Liver (tissue), 9 donors: ENCODE data around the gene KLHL13. TPM values are rescaled to one million over a fixed set of nuclear protein-coding genes. Genes with fewer than 3 reads are reported as not detected.

ENCODE experiments used
- DNase-seq: peaks from one replicate; pipeline ENCODE4 v3.0.0-alpha.2; 2017; ENCODE audit warnings: low spot score
- H3K27ac ChIP-seq, 2 donors: one replicate each; pipeline ENCODE4 v1.7.0; 2013; ENCODE audit warnings: inconsistent platforms in 2 of 2, low read length in 2 of 2, control low read depth in 1 of 2, low read depth in 1 of 2, mild to moderate bottlenecking in 1 of 2
- H3K27me3 ChIP-seq, 4 donors: one replicate each; pipeline versions ENCODE4 v1.6.1 to v1.7.0; 2013; ENCODE audit warnings: low read length in 3 of 4, inconsistent platforms in 1 of 4, mild to moderate bottlenecking in 1 of 4, moderate library complexity in 1 of 4; ENCODE audit not compliant: control insufficient read depth in 4 of 4, insufficient read depth in 4 of 4
- H3K36me3 ChIP-seq, 4 donors: one replicate each; pipeline versions ENCODE4 v1.6.1 to v1.7.0; 2013; ENCODE audit warnings: low read length in 3 of 4, mild to moderate bottlenecking in 3 of 4, low read depth in 1 of 4, moderate library complexity in 1 of 4; ENCODE audit not compliant: control insufficient read depth in 4 of 4, insufficient read depth in 3 of 4
- H3K4me1 ChIP-seq, 4 donors: one replicate each; pipeline versions ENCODE4 v1.6.1 to v1.7.0; 2013; ENCODE audit warnings: low read length in 3 of 4, mild to moderate bottlenecking in 3 of 4, moderate library complexity in 1 of 4; ENCODE audit not compliant: control insufficient read depth in 4 of 4, insufficient read depth in 4 of 4
- H3K4me3 ChIP-seq, 3 donors: one replicate each; pipeline versions ENCODE4 v1.6.1 to v1.7.0; 2013; ENCODE audit warnings: low read length in 3 of 3, control low read depth in 1 of 3, low read depth in 1 of 3, mild to moderate bottlenecking in 1 of 3
- H3K9ac ChIP-seq, 2 donors: one replicate each; pipeline ENCODE4 v1.7.0; 2013; ENCODE audit warnings: low read length in 2 of 2, mild to moderate bottlenecking in 2 of 2, moderate library complexity in 2 of 2, control low read depth in 1 of 2, low read depth in 1 of 2
- H3K9me3 ChIP-seq, 4 donors: one replicate each; pipeline versions ENCODE4 v1.6.1 to v1.7.0; 2013; ENCODE audit warnings: low read length in 3 of 4; ENCODE audit not compliant: control insufficient read depth in 4 of 4
- EGR1 ChIP-seq, 2 donors: IDR thresholded peaks; 2 replicates each; pipeline ENCODE4 v1.6.1; 2016 to 2018; ENCODE audit warnings: antibody characterized with exemption in 2 of 2, low read depth in 2 of 2
- FOXA1 ChIP-seq: IDR thresholded peaks from 2 replicates; pipeline ENCODE4 v1.6.1; 2016; ENCODE audit warnings: antibody characterized with exemption
- FOXA2 ChIP-seq: IDR thresholded peaks from 2 replicates; pipeline ENCODE4 v1.6.1; 2016; ENCODE audit warnings: antibody characterized with exemption
- GABPA ChIP-seq, 2 donors: IDR thresholded peaks in 1 of 2; conservative IDR thresholded peaks in 1 of 2; 2 replicates each; pipeline ENCODE4 v1.6.1; 2016; ENCODE audit warnings: antibody characterized with exemption in 2 of 2, mild to moderate bottlenecking in 1 of 2, moderate library complexity in 1 of 2
- HNF4A ChIP-seq, 2 donors: conservative IDR thresholded peaks; 2 replicates each; pipeline ENCODE4 v1.6.1; 2016; ENCODE audit warnings: antibody characterized with exemption in 2 of 2, mild to moderate bottlenecking in 2 of 2
- HNF4G ChIP-seq: IDR thresholded peaks from 2 replicates; pipeline ENCODE4 v1.6.1; 2016; ENCODE audit warnings: antibody characterized with exemption
- JUND ChIP-seq, 2 donors: IDR thresholded peaks; 2 replicates each; pipeline ENCODE4 v1.6.1; 2016; ENCODE audit warnings: antibody characterized with exemption in 2 of 2
- NR2F2 ChIP-seq: IDR thresholded peaks from 2 replicates; pipeline ENCODE4 v1.6.1; 2016; ENCODE audit warnings: antibody characterized with exemption
- RAD21 ChIP-seq, 2 donors: IDR thresholded peaks; 2 replicates each; pipeline ENCODE4 v1.6.1; 2016; ENCODE audit warnings: antibody characterized with exemption in 2 of 2, mild to moderate bottlenecking in 2 of 2
- TAF1 ChIP-seq: conservative IDR thresholded peaks from 2 replicates; pipeline ENCODE4 v1.6.1; 2016; ENCODE audit warnings: antibody characterized with exemption, mild to moderate bottlenecking
- YY1 ChIP-seq: IDR thresholded peaks from 2 replicates; pipeline ENCODE4 v1.6.1; 2016; ENCODE audit warnings: antibody characterized with exemption, mild to moderate bottlenecking
- WGBS: extraction: QIAGEN DNeasy Blood & Tissue Kit; methylation state at CpG from one replicate; pipeline ENCODE4 v1.1.7; 2013; 5-methylcytosine and 5-hydroxymethylcytosine counted together
- polyA plus RNA-seq, 2 donors: library from polyadenylated mRNA; stranded (reverse) in 1 of 2; unstranded in 1 of 2; fragments of 200-250 nt in 1 of 2; fragments of >200 nt in 1 of 2; fragmentation: Nextera tagmentation in 1 of 2; extraction: Ambion mirVana in 1 of 2; gene quantifications; one replicate each; pipeline versions ENCODE4 v1.2.1 to v1.2.3, GENCODE V29; 2013 to 2015
- total RNA-seq, 2 donors: library from RNA; depleted of rRNA; stranded (reverse); fragments of >200 nt; gene quantifications; one replicate each; pipeline ENCODE4 v1.2.3, GENCODE V29; 2014
- TF ChIP-seq, protein P1 (sequence below): fragments of 150-350 bp; IDR thresholded peaks from 2 replicates; pipeline ENCODE4 v1.5.1; 2017; ENCODE audit warnings: improper control_type of control experiment, low read depth, low read length; ENCODE audit not compliant: missing input control
- TF ChIP-seq, protein P2 (sequence below): IDR thresholded peaks from 2 replicates; pipeline ENCODE4 v1.6.1; 2016; ENCODE audit warnings: antibody characterized with exemption
- TF ChIP-seq, protein P3 (sequence below): IDR thresholded peaks from 2 replicates; pipeline ENCODE4 v1.6.1; 2016; ENCODE audit warnings: antibody characterized with exemption
- TF ChIP-seq, protein P4 (sequence below): IDR thresholded peaks from 2 replicates; pipeline ENCODE4 v1.6.1; 2016; ENCODE audit warnings: antibody characterized with exemption, mild to moderate bottlenecking
- TF ChIP-seq, protein P5 (sequence below): IDR thresholded peaks from 2 replicates; pipeline ENCODE4 v1.6.1; 2016; ENCODE audit warnings: antibody characterized with exemption
- donor health status: healthy.
- donor health status: healthy.
- donor health status: healthy.
- donor health status: healthy.
- donor health status: healthy.

KLHL13 gene
- total and polyA plus RNA-seq, 4 donors: 0.76 to 5.3 (median 3.3) TPM

DNA sequence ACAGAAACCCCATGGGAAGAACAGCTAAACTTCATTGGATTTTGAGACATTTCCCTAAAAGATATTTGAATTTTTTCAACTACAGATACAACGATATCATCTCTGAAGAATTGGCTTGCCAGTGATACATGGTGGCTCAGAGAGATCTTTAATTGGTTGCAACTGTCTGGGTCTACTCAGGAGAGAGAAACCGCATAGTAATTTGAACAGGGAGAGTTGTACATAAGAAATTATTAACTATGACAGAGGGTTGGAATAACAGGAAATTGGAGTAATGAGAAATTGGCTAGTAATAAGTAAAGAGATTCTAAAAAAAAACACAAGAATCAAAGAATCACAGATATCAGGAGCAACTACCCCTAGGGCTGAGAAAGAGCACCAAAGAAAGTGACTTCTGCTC, 118.4 kb downstream of the KLHL13 start (continued):
- TF ChIP-seq GABPA (IDR thresholded peaks at IDR 0.05 in 1 of 2, conservative IDR thresholded peaks at IDR 0.05 in 1 of 2) (no peak), JUND (IDR thresholded peaks at IDR 0.05) (no peak)

DNA sequence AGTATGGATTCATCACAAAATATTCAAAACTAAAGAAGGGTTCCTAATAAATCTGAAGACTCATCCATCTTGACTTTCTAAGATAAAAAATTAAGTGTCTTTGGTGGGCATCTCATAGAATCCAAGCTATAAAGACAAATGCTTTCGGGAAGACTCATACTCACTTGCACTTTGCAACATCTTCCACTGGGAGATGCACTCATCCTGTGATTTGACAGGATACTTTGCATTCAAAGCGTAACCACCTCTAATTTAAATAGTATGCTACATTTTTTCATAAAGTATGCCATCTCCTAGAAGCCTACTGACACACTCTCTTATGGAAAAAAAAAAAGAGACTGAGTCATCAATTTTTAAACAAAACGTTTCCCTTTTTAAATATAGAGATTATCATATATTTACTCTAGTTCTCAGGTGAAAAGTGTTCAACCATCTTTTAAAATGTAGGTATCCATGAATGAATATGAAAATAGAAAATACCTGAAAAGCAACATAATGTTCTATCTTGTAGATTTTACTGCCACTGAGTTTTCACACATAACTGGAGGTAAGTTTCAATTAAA, 119.6 kb downstream of the KLHL13 start:
- WGBS: 60% methylated on average over 3 of the region's 3 CpGs
- no peak overlapping the region for H3K27ac ChIP-seq
- no peaks in the 10 kb centered on the region for H3K27me3 ChIP-seq
- DNase-seq: no peak
- TF ChIP-seq HNF4G: no peak
- TF ChIP-seq, protein P1, sequence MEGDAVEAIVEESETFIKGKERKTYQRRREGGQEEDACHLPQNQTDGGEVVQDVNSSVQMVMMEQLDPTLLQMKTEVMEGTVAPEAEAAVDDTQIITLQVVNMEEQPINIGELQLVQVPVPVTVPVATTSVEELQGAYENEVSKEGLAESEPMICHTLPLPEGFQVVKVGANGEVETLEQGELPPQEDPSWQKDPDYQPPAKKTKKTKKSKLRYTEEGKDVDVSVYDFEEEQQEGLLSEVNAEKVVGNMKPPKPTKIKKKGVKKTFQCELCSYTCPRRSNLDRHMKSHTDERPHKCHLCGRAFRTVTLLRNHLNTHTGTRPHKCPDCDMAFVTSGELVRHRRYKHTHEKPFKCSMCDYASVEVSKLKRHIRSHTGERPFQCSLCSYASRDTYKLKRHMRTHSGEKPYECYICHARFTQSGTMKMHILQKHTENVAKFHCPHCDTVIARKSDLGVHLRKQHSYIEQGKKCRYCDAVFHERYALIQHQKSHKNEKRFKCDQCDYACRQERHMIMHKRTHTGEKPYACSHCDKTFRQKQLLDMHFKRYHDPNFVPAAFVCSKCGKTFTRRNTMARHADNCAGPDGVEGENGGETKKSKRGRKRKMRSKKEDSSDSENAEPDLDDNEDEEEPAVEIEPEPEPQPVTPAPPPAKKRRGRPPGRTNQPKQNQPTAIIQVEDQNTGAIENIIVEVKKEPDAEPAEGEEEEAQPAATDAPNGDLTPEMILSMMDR: peak; percentile 34
- TF ChIP-seq, protein P2, sequence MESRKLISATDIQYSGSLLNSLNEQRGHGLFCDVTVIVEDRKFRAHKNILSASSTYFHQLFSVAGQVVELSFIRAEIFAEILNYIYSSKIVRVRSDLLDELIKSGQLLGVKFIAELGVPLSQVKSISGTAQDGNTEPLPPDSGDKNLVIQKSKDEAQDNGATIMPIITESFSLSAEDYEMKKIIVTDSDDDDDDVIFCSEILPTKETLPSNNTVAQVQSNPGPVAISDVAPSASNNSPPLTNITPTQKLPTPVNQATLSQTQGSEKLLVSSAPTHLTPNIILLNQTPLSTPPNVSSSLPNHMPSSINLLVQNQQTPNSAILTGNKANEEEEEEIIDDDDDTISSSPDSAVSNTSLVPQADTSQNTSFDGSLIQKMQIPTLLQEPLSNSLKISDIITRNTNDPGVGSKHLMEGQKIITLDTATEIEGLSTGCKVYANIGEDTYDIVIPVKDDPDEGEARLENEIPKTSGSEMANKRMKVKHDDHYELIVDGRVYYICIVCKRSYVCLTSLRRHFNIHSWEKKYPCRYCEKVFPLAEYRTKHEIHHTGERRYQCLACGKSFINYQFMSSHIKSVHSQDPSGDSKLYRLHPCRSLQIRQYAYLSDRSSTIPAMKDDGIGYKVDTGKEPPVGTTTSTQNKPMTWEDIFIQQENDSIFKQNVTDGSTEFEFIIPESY: no peak
- peak; percentile 61 to 62 for TF ChIP-seq RAD21 (IDR thresholded peaks at IDR 0.05)
- H3K4me3 ChIP-seq: no peak overlapping the region
- no peaks in the 10 kb centered on the region for H3K36me3 ChIP-seq
- H3K4me1 ChIP-seq: no peaks in the 10 kb centered on the region
- H3K9me3 ChIP-seq: no peaks in the 10 kb centered on the region
- no peak overlapping the region for H3K9ac ChIP-seq

DNA sequence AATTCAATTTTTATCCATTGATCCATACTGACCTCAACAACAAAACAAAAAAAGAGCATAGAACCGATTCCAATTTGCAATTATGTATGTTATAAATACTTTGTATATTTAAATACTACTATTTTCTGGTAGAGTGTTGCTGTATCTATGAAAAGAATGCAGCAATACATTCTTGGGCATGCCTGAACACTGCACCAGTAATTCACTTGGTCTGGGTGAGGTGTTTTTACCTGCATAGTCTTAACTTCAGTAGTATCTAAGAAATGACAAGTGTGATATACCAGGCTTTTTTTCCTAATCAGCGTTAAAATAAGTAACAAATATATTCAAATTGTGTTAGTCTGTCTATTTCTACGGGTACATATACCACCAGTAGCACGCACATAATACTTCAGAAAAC, 120.2 kb downstream of the KLHL13 start:
- TF ChIP-seq YY1 (no peak), HNF4A (conservative IDR thresholded peaks at IDR 0.05) (no peak), RAD21 (IDR thresholded peaks at IDR 0.05) (no peak), FOXA1 (no peak)
- Histone ChIP-seq H3K4me1 (no peaks in the 10 kb centered on the region), H3K36me3 (no peaks in the 10 kb centered on the region), H3K9ac (no peak overlapping the region), H3K4me3 (no peak overlapping the region), H3K27me3 (no peaks in the 10 kb centered on the region), H3K27ac (no peak overlapping the region), H3K9me3 (no peaks in the 10 kb centered on the region)
- DNase-seq: no peak
- 91% methylated on average over 4 of the region's 4 CpGs for WGBS

DNA sequence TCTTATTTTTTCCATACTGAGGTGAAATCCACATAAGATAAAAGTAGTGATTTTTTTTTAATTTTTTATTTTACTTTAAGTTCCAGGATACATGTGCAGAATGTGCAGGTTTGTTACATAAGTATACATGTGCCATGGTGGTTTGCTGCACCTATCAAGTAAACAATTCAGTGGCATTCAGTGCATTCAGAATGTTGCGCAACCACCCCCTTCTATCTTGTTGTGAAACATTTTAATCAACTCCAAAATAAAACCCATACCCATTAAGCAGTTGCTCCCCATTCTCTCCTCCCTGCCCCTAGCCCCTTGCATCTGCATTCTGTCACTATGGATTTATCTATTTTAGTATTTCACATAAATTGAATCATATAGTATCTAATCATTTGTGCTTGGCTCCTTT, 121.2 kb downstream of the KLHL13 start:
- Histone ChIP-seq H3K27ac (no peak overlapping the region), H3K27me3 (no peaks in the 10 kb centered on the region), H3K9ac (no peak overlapping the region), H3K36me3 (no peaks in the 10 kb centered on the region), H3K4me3 (no peak overlapping the region), H3K9me3 (no peaks in the 10 kb centered on the region), H3K4me1 (no peaks in the 10 kb centered on the region)
- 90% methylated on average over 1 of the region's 1 CpG for WGBS
- no peak for DNase-seq
- TF ChIP-seq HNF4A (conservative IDR thresholded peaks at IDR 0.05) (no peak), TAF1 (no peak), EGR1 (IDR thresholded peaks at IDR 0.05; ENCODE audit: low read depth in 2 of 2) (no peak), YY1 (no peak), RAD21 (IDR thresholded peaks at IDR 0.05) (no peak), JUND (IDR thresholded peaks at IDR 0.05) (no peak), FOXA2 (no peak), HNF4G (no peak), FOXA1 (no peak), NR2F2 (no peak)
- TF ChIP-seq, protein P3, sequence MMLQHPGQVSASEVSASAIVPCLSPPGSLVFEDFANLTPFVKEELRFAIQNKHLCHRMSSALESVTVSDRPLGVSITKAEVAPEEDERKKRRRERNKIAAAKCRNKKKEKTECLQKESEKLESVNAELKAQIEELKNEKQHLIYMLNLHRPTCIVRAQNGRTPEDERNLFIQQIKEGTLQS: no peak
- TF ChIP-seq, protein P2: no peak
- TF ChIP-seq, protein P4, sequence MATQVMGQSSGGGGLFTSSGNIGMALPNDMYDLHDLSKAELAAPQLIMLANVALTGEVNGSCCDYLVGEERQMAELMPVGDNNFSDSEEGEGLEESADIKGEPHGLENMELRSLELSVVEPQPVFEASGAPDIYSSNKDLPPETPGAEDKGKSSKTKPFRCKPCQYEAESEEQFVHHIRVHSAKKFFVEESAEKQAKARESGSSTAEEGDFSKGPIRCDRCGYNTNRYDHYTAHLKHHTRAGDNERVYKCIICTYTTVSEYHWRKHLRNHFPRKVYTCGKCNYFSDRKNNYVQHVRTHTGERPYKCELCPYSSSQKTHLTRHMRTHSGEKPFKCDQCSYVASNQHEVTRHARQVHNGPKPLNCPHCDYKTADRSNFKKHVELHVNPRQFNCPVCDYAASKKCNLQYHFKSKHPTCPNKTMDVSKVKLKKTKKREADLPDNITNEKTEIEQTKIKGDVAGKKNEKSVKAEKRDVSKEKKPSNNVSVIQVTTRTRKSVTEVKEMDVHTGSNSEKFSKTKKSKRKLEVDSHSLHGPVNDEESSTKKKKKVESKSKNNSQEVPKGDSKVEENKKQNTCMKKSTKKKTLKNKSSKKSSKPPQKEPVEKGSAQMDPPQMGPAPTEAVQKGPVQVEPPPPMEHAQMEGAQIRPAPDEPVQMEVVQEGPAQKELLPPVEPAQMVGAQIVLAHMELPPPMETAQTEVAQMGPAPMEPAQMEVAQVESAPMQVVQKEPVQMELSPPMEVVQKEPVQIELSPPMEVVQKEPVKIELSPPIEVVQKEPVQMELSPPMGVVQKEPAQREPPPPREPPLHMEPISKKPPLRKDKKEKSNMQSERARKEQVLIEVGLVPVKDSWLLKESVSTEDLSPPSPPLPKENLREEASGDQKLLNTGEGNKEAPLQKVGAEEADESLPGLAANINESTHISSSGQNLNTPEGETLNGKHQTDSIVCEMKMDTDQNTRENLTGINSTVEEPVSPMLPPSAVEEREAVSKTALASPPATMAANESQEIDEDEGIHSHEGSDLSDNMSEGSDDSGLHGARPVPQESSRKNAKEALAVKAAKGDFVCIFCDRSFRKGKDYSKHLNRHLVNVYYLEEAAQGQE: no peak
- TF ChIP-seq, protein P5, sequence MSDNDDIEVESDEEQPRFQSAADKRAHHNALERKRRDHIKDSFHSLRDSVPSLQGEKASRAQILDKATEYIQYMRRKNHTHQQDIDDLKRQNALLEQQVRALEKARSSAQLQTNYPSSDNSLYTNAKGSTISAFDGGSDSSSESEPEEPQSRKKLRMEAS: no peak
